CD1c-positive myeloid dendritic cell (primary cell): ENCODE results near the gene EPHA6.

Source experiments
- DNase-seq: peaks from one replicate; pipeline ENCODE4 v3.0.0-alpha.2; 2016; ENCODE audit errors: extremely low spot score

EPHA6 gene

GRCh38 chr3:97636465-97636864 is 822.1 kb downstream of the EPHA6 start:
- DNase-seq: no peak

- no peak for DNase-seq
Observed at GRCh38 chr3:97646932-97647331, 832.5 kb downstream of the EPHA6 start.

GRCh38 chr3:97647441-97647982 is 833.1 kb downstream of the EPHA6 start:
- DNase-seq: no peak

- no peak for DNase-seq
Observed at GRCh38 chr3:97655971-97656370, 841.6 kb downstream of the EPHA6 start.

- DNase-seq: no peak
Observed at GRCh38 chr3:97656638-97657037, 842.2 kb downstream of the EPHA6 start.

DNA sequence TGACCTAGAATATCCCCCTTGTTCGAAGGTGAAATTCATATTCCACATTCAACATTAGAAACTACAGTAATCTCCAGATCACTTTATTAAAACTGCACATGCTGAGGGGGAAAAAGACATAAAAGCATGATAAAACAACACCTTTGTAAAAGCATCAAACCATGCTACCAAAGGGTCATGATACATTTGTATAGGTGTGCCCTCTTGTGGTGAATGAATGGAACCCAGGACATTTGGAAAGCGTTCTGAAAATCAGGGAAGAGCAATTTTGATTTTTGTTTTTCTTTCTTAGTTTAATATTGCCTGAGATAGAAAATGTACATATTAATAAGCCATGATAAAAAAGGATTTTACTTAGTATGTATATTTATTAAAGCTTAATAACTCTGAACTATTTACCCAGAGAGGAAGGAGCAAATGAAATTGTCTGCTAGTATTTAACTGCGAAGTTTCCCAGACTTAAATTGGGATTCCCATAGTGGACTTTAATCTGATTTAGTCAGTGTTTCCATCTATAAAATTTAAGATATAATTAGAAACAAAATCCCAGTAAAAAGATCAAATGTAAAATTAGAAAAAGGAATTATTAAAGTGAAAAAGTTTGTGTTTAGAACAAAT is 844.4 kb downstream of the EPHA6 start:
- no peak for DNase-seq

DNA sequence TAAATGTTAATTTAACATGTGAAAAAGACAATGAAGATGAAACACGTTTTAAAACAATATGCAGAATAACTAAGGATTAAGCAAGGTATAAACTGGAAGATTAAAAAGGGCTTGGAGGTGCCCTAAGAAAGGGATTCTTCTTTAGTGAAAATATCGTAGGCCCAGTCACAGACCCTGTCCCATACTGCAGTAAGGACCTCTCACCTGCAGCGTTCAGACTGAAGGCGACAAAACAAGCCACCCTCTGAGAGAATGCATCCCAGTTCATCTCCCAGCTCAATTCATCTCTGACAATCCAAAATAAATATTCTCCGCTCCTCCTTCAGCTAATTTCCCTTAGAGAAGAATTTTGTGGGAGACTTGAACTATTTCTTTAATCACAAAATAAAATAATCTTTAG is 847.9 kb downstream of the EPHA6 start:
- no peak for DNase-seq

- DNase-seq: no peak
Observed at GRCh38 chr3:97662762-97663161, 848.4 kb downstream of the EPHA6 start.

- no peak for DNase-seq
Observed at GRCh38 chr3:97665896-97666295, 851.5 kb downstream of the EPHA6 start.

DNA sequence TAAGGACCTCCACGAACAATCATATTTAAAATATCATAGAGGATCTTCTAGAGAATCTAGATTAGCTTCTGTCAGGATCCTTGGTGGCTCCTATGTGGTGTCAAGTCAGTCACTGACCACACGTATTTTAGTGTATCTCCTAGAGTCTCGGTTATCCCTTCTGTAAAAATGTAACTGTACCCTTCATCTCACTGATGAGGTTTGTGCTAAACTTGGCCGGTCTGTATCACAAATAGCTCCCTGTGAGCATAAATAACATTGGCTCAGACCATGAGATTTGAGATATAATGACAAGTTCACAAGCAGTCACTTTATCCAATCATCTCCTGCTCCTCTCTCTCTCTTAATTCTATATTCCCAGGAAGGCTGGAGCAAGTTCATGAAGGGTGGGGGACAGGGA is 856.6 kb downstream of the EPHA6 start:
- no peak for DNase-seq

GRCh38 chr3:97673357-97673997 is 859.1 kb downstream of the EPHA6 start:
- no peak for DNase-seq

DNA sequence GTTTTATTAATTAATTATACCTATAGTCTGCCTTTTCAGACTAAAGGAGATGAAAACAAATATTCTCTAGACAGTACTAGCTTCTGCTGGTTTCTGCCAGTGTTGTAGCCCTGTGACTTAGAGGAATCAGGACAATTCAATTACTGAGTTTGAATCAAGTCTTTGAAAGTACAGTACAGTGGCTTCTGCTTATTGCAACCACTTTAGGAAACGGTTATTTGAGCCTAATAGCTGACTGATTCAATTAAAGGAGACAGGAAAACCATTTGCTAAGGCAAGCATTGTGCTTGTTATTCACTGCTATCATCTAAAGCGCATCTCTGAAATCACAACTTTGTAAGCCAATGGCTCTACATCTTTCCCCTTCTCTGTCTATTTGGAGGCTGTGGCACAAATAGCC is 860.1 kb downstream of the EPHA6 start:
- no peak for DNase-seq

DNA sequence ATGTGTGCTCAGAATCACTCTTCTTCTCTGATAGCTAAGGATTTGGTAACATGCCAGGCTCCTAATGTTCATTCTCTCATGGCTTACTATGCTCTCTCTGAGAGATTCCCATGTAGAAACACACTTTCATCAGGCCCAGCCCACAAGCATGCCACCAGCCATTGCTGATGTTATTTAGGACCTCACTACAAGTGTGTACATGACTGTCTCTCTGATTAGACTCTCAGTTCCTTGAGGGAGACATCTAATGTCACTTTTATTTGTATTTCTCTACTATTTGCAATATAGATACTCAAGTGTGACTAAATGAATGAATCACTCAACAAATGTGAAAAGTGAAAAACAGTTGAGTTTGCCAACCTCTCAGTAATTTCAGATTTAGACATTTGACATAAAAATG is 865.8 kb downstream of the EPHA6 start:
- no peak for DNase-seq

GRCh38 chr3:97680696-97681095 is 866.3 kb downstream of the EPHA6 start:
- no peak for DNase-seq

GRCh38 chr3:97684490-97684889 is 870.1 kb downstream of the EPHA6 start:
- DNase-seq: no peak

- DNase-seq: no peak
Observed at GRCh38 chr3:97686258-97686657, 871.9 kb downstream of the EPHA6 start.

- DNase-seq: no peak
Observed at GRCh38 chr3:97687734-97688133, 873.3 kb downstream of the EPHA6 start.

DNA sequence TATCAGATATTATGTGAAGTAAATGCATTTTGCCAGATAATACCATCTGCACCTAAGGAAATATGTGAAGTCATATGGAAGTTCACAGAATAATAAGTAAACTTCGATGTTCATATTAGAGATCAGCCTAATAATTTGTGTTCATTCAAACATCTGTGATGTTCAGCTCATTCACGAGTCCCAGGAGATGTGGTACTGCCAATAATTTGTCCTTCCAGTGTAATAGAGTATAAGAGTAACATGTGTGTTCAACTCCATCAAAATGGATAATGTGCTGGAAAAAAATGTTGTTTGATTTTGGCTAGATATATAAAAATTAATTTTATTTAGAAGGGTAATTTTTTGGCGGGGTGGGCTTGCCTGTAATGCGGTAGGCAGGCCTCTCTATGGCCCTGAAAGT is 874.7 kb downstream of the EPHA6 start:
- no peak for DNase-seq

GRCh38 chr3:97689962-97690361 is 875.6 kb downstream of the EPHA6 start:
- DNase-seq: no peak

DNA sequence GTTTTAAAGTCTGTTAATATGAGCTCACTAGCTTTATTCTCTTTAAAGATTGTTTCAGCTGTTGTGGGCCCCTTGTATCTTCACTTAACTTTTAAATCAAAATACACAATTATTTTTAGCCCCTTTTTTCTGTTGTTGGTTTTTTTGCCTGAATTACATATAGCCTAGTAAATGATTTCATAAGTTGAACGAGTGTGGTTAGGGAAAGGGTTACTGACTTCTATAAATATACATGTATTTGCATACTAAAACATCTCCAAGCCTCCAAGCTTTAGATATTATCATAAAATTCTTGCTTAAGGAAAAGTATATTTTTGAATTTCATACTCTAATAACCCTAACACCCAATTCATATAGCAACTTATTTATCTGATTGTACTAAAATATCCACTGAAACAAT is 877.0 kb downstream of the EPHA6 start:
- no peak for DNase-seq

GRCh38 chr3:97692389-97692788 is 878.0 kb downstream of the EPHA6 start:
- DNase-seq: no peak

DNA sequence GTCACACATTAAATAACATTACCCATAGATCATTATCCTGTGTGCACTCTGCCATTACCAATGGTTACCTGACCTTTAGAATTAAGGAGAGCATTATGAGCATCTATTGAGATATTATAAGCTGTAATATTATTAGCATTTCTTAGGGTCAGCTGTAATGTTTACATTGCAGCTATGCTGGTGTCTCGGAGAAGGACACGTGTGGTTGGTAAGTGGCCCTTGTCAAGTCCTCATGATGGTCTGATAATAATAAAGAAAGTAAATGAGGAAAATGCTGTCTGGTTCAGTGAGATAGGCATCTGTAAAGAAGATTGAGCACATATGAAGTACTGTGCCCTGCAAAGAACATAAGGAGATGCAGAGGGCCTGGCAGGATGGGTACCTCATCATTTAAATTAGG is 878.4 kb downstream of the EPHA6 start:
- DNase-seq: no peak

- DNase-seq: no peak
Observed at GRCh38 chr3:97694876-97695275, 880.5 kb downstream of the EPHA6 start.

DNA sequence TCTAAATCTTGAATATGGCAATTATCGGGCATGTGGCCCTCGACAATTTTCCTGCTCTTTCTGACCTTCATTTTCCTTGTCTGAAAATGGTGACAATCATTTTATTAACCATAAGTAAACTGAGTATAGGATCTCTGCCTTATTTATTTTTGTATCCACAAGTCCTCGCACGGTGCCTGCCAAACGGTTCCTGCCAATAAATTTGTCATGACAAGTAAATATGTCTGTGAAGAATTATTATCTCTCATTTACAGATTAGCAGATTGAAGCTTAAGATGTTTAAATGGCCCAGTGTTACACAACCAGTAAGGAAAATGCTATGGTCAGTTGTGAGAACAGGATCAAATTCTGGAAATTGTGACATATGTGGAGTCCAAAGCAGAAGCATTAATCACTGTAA is 884.3 kb downstream of the EPHA6 start:
- no peak for DNase-seq
